Activated B cell treated with CpG ODN at 0.5 μM for 24 hours (primary cell): Measurements from ENCODE around the gene GLT1D1. TPM values are rescaled to one million over a fixed set of nuclear protein-coding genes. Genes with fewer than 3 reads are reported as not detected.
A peak's percentile ranks its signal among the peaks of the same experiment; 100 is the strongest.

Experiments used
- ATAC-seq: fragments of 200-7000 bp; cut with Tn5 transposase; one replicate; pipeline ENCODE4 v1.10.0; 2021; ENCODE audit warnings: low read depth, mild to moderate bottlenecking, moderate library complexity
- CTCF ChIA-PET: fragments of 350-600 bp; sonication (Branson Sonifier 250); formaldehyde crosslinking; loops from one replicate; lab custom pipeline; 2021; ENCODE audit warnings: antibody characterized with exemption; lab: Charles Lee
- POLR2A ChIA-PET: fragments of 350-600 bp; sonication (Branson Sonifier 250); formaldehyde crosslinking; loops from one replicate; lab custom pipeline; 2021; ENCODE audit warnings: antibody characterized with exemption; lab: Charles Lee
- DNase-seq: peaks from one replicate; pipeline ENCODE4 v3.0.0; 2022
- H3K27ac Mint-ChIP-seq: one replicate; pipeline ENCODE4 v1.8.0; 2020; ENCODE audit warnings: mixed read lengths
- H3K27me3 Mint-ChIP-seq: one replicate; pipeline ENCODE4 v1.8.0; 2021; ENCODE audit warnings: mixed read lengths
- H3K36me3 Mint-ChIP-seq: one replicate; pipeline ENCODE4 v1.8.0; 2021; ENCODE audit warnings: low read depth, mixed read lengths
- H3K4me1 Mint-ChIP-seq: one replicate; pipeline ENCODE4 v1.8.0; 2021; ENCODE audit warnings: mixed read lengths
- H3K4me3 Mint-ChIP-seq: one replicate; pipeline ENCODE4 v1.8.0; 2020; ENCODE audit warnings: mild to moderate bottlenecking, mixed read lengths
- H3K9me3 Mint-ChIP-seq: one replicate; pipeline ENCODE4 v1.8.0; 2020; ENCODE audit warnings: mixed read lengths
- intact Hi-C: fragments of 100-400 bp; cut with micrococcal nuclease; formaldehyde crosslinking; loops from one replicate; pipeline ENCODE4 v1.15.1; 2024
- total RNA-seq: library from RNA; stranded (reverse); gene quantifications from 2 replicates; pipeline ENCODE4 v1.2.3, GENCODE V29; 2022
- TF ChIP-seq, protein P1 (sequence below): fragments of 200-600 bp; IDR thresholded peaks from one replicate; pipeline ENCODE4 v1.8.0; 2022; ENCODE audit warnings: antibody characterized with exemption, mild to moderate bottlenecking

Gene GLT1D1
- total RNA-seq, 1 donor from 2014 or later = not detected

DNA sequence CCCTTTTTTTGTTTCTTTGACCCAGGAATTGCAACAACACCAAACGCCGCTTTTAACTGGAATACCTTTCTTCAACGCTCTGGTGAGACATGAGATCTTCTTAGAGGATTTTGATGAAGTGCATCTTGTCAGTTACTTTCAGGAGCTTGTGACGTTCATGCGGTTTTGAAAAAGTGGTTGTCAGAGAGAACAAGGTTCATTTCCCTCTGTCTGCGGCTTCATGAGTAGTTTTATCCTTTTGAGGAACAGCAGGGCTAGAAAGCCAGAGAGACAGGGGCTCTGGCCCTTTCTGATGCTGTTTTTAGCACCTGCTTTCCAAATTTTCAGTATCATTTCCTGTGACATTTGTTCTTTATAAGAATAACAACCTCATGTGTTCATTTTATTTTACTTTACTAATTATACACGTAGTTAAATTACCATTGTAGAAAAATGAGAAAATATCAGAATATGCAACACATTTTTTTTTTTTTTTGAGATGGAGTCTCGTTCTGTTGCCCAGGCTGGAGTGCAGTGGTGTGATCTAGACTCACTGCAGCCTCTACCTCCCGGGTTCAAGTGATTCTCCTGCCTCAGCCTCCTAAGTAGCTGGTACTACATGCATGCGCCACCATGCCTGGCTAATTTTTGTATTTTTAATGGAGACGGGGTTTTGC is 61.8 kb downstream of the GLT1D1 start:
- DNase-seq (no peak), ATAC-seq (peak; percentile 75)
- H3K9me3 Mint-ChIP-seq = no peaks in the 10 kb centered on the region
- peaks cover 2% of the 10 kb centered on the region for H3K27me3 Mint-ChIP-seq
- intact Hi-C loops = loop anchor here (1.0 kb wide), 2 partner anchors 85 to 119 kb away; no protein-coding TSS in a partner anchor
- H3K36me3 Mint-ChIP-seq = no peaks in the 10 kb centered on the region
- H3K4me1 Mint-ChIP-seq = peaks cover 7% of the 10 kb centered on the region
- no peak overlapping the region for H3K27ac Mint-ChIP-seq
- TF ChIP-seq, protein P1, sequence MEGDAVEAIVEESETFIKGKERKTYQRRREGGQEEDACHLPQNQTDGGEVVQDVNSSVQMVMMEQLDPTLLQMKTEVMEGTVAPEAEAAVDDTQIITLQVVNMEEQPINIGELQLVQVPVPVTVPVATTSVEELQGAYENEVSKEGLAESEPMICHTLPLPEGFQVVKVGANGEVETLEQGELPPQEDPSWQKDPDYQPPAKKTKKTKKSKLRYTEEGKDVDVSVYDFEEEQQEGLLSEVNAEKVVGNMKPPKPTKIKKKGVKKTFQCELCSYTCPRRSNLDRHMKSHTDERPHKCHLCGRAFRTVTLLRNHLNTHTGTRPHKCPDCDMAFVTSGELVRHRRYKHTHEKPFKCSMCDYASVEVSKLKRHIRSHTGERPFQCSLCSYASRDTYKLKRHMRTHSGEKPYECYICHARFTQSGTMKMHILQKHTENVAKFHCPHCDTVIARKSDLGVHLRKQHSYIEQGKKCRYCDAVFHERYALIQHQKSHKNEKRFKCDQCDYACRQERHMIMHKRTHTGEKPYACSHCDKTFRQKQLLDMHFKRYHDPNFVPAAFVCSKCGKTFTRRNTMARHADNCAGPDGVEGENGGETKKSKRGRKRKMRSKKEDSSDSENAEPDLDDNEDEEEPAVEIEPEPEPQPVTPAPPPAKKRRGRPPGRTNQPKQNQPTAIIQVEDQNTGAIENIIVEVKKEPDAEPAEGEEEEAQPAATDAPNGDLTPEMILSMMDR = no peak
- H3K4me3 Mint-ChIP-seq = no peak overlapping the region
- ChIA-PET CTCF (no interaction called here), POLR2A (interaction anchor here (1.1 kb wide), 1 partner anchor 85 kb away, joined by 5 read pairs; no protein-coding TSS in a partner anchor)

DNA sequence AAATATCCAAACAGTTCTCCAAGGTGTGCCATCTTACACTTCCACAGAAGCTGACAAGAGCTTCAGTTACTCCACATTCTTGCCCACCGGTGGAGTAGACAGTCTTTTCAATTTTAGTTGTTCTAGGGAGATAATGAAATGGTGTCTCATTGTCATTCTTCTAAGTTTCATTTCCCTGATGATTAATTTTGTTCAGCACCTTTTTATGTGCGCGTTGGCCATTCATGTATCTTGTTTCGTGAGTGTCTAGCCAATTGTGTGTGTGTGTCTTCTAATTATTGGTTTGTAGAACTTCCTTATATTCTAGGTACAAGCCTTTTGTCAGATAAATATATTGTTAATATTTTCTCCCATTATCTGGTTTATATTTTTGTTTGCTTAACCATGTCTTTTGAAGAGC is 63.1 kb downstream of the GLT1D1 start:
- DNase-seq (no peak), ATAC-seq (no peak)
- Mint-ChIP-seq H3K27me3 (peaks cover 2% of the 10 kb centered on the region), H3K36me3 (no peaks in the 10 kb centered on the region), H3K4me3 (no peak overlapping the region), H3K9me3 (no peaks in the 10 kb centered on the region), H3K4me1 (peaks cover 7% of the 10 kb centered on the region), H3K27ac (no peak overlapping the region)
- intact Hi-C loops = no loop called here
- ChIA-PET POLR2A (no interaction called here), CTCF (no interaction called here)
- TF ChIP-seq, protein P1 = no peak

DNA sequence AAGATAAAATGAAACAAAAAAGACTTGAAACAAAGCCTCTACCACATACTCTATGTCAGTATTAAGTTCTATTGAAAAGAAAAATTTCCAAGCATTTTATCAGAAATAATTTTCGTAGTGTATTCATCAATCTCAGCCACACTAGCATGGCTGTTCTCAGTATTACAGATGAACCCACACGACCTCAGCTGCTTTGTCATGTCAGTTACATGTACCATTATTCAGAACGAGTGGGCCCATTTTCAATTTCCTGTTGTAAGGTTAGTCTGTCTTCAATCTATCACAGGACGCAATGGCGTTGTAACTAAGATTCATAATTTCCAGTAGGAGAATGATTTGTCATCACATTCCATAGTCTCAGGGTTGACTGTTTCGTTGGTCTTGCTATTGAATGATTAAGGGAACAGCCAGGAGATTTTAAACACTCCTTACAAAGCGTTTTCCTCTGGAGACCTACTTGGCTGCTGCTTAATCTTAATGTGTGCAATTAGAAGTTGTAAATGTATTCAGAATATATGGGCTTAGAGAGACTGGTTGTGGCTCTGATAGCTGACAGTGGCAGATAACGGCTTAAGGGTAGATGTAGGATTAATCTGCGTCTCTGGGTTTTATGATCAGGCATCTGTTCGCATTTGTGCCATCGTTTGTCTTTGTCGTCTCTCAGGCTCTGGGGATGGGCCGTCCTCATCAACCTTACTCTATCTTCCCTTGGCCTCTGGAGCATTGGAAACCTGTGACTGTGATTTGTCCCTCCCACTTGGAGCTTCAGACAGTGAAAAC is 65.4 kb downstream of the GLT1D1 start:
- TF ChIP-seq, protein P1 = no peak
- H3K27ac Mint-ChIP-seq = no peak overlapping the region
- CTCF ChIA-PET = no interaction called here
- DNase-seq = no peak
- no peak for ATAC-seq
- POLR2A ChIA-PET = no interaction called here
- no peak overlapping the region for H3K4me3 Mint-ChIP-seq
- no peaks in the 10 kb centered on the region for H3K9me3 Mint-ChIP-seq
- no peaks in the 10 kb centered on the region for H3K36me3 Mint-ChIP-seq
- peaks cover 4% of the 10 kb centered on the region for H3K27me3 Mint-ChIP-seq
- peaks cover 7% of the 10 kb centered on the region for H3K4me1 Mint-ChIP-seq
- intact Hi-C loops = no loop called here

DNA sequence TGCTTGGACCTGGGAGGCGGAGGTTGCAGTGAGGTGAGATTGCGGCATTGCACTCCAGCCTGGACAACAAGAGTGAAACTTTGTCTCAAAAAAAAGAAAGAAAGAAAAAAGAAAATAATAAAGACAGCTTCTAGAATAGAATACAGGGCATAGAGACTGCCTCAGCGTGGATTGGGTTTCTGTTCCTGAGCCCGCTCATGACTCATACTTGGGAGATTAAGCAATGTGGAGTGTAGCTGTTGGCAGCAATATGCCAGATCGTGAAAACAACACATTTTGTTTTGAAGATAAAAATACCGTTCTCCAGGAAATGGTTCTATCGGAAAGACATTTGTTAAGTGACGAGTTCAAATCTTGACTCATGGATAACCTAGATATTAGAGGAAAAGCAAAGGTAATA is 67.2 kb downstream of the GLT1D1 start:
- H3K4me3 Mint-ChIP-seq = no peak overlapping the region
- TF ChIP-seq, protein P1 = no peak
- no peaks in the 10 kb centered on the region for H3K9me3 Mint-ChIP-seq
- no peak for ATAC-seq
- peaks cover 1% of the 10 kb centered on the region for H3K4me1 Mint-ChIP-seq
- no peak for DNase-seq
- intact Hi-C loops = no loop called here
- ChIA-PET CTCF (no interaction called here), POLR2A (no interaction called here)
- H3K36me3 Mint-ChIP-seq = no peaks in the 10 kb centered on the region
- H3K27me3 Mint-ChIP-seq = peaks cover 4% of the 10 kb centered on the region
- no peak overlapping the region for H3K27ac Mint-ChIP-seq

DNA sequence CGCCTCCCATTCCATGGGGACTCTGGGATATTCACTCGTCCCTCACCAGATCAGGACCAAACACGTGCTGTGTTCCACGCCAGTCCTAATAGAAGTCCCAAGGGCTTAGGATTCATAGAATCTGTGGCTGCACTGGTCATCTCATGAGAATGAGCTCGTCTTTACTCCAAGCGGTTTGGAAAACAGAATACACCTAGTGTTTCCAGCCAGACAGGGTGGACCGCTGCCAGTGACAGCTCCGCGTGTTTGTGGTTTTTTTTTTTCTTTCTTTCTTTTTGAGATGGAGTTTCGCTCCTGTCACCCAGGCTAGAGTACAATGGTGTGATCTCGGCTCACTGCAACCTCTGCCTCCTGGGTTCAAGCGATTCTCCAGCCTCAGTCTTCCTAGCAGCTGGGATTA is 75.1 kb downstream of the GLT1D1 start:
- TF ChIP-seq, protein P1 = no peak
- peaks cover 2% of the 10 kb centered on the region for H3K27me3 Mint-ChIP-seq
- POLR2A ChIA-PET = no interaction called here
- DNase-seq (no peak), ATAC-seq (no peak)
- CTCF ChIA-PET = no interaction called here
- no peaks in the 10 kb centered on the region for H3K9me3 Mint-ChIP-seq
- intact Hi-C loops = no loop called here
- no peak overlapping the region for H3K27ac Mint-ChIP-seq
- no peaks in the 10 kb centered on the region for H3K36me3 Mint-ChIP-seq
- H3K4me3 Mint-ChIP-seq = no peak overlapping the region
- H3K4me1 Mint-ChIP-seq = no peaks in the 10 kb centered on the region
